ENCODE measurements around the gene PDIA5.

The PDIA5 gene

DNA sequence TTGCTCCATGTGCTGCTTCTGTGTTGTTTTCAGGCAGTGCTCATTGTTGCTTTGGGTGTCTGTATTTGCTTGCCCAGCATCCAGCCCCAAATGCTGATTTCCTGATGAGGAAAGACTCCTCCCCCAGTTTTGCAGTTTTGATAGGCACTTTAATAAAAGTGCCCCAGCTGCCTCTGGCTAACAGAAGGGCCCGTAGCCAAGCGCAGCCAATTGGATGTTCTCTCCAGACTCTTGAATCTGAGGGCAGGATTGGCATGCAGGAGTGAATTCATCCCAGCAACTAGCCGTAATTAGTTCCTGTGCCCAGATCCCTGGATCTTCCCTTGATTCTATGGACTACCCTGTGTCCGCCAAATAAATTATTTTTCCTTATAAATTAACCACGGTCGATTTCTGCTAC, 24.4 kb upstream of the PDIA5 start:
- no peak for DNase-seq (ENCODE audit: extremely low read depth, insufficient read length)
- no peaks in the 10 kb centered on the region for H3K36me3 ChIP-seq (ENCODE audit: control insufficient read depth, insufficient read depth, low read length)
- TF ChIP-seq, protein P1, sequence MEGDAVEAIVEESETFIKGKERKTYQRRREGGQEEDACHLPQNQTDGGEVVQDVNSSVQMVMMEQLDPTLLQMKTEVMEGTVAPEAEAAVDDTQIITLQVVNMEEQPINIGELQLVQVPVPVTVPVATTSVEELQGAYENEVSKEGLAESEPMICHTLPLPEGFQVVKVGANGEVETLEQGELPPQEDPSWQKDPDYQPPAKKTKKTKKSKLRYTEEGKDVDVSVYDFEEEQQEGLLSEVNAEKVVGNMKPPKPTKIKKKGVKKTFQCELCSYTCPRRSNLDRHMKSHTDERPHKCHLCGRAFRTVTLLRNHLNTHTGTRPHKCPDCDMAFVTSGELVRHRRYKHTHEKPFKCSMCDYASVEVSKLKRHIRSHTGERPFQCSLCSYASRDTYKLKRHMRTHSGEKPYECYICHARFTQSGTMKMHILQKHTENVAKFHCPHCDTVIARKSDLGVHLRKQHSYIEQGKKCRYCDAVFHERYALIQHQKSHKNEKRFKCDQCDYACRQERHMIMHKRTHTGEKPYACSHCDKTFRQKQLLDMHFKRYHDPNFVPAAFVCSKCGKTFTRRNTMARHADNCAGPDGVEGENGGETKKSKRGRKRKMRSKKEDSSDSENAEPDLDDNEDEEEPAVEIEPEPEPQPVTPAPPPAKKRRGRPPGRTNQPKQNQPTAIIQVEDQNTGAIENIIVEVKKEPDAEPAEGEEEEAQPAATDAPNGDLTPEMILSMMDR (IDR thresholded peaks at IDR 0.05; ENCODE audit: insufficient read depth, low read length, poor library complexity, severe bottlenecking): no peak
- H3K27me3 ChIP-seq (replicated peaks; ENCODE audit: control insufficient read depth, insufficient read depth, low read length): no peaks in the 10 kb centered on the region; the same call in 1 of the 2 replicates
- H3K4me3 ChIP-seq (replicated peaks; ENCODE audit: low read depth, low read length): no peak overlapping the region

DNA sequence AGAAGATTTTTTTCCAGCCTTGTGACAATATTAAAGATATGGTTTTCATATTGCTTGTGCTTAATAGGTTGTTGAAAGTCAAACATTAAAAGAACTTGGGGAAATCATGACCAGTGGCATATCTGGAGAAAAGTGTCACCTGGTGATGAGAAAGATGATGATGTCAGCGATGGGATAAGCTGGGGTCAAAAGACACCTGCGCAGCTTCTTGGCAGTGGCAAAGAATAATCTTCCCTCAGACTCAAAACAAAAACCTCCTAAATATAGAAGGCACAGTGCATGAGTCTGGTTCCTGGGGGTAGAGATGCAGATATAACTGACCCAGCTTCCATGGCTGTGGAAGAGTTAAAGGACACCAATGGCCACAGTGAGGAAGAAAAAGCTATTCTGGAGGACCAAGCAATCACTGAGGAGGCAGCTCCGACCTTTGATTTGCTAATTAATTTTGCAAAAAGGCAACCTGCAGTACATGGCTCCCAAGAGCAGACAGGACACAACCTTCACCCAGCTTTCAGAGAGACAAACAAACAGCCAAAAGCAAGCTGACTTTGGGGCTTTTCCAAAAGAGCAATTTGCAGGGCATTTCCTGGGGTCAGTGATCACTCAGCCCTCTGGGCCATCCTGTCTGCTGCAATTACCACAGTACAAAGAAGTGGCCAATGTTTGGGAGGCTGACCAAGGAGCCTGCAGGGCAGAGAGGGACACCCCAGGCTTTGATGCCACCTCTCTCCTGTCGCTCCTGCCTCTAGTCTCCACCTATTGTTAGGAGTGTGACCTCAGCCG, 21.7 kb upstream of the PDIA5 start:
- DNase-seq (ENCODE audit: extremely low read depth, insufficient read length): no peak
- TF ChIP-seq, protein P1 (IDR thresholded peaks at IDR 0.05; ENCODE audit: insufficient read depth, low read length, poor library complexity, severe bottlenecking): no peak
- Histone ChIP-seq H3K27me3 (replicated peaks; ENCODE audit: control insufficient read depth, insufficient read depth, low read length) (no peaks in the 10 kb centered on the region; the same call in 1 of the 2 replicates), H3K4me3 (replicated peaks; ENCODE audit: low read depth, low read length) (no peak overlapping the region), H3K36me3 (ENCODE audit: control insufficient read depth, insufficient read depth, low read length) (no peaks in the 10 kb centered on the region)

DNA sequence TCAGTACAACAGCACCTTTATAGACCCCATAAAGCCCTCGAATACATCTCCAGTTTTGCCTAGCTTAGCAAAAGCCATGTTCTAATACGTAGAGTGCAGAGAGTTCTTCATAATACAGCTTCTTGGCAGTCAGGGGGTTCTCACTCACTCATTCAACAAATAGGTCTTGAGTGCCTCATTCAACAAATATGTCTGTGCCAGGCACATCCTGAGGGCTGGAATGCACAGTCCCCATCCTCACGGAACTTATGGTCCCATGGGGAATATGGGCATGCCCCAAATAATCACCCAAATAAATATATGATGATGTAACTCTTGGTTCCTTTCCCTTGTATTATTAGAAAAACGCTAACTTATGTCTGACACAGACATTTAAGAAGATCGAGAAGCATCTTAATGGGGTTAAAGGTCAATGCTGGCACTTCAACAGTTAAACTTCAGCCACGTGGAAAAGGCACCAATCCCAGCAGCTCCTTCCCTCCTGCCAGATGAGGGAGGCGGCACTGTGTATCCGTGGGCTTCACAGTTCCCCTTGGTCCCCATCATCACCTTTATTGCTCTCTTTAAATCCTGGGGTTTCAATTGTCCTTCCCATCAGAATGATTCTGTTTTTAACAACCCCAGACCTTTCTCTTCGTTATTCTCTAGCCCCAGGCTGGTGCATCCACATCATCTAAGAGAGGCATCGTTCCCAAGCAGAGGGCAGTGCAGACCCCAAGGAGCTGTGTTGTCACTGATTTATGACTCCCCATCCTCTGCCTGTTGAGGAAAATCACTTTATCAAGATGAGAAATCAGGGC, 20.4 kb upstream of the PDIA5 start:
- no peaks in the 10 kb centered on the region for H3K36me3 ChIP-seq (ENCODE audit: control insufficient read depth, insufficient read depth, low read length)
- DNase-seq (ENCODE audit: extremely low read depth, insufficient read length): no peak
- TF ChIP-seq, protein P1 (IDR thresholded peaks at IDR 0.05; ENCODE audit: insufficient read depth, low read length, poor library complexity, severe bottlenecking): no peak
- H3K4me3 ChIP-seq (replicated peaks; ENCODE audit: low read depth, low read length): no peak overlapping the region
- H3K27me3 ChIP-seq (replicated peaks; ENCODE audit: control insufficient read depth, insufficient read depth, low read length): no peaks in the 10 kb centered on the region; the same call in 1 of the 2 replicates

DNA sequence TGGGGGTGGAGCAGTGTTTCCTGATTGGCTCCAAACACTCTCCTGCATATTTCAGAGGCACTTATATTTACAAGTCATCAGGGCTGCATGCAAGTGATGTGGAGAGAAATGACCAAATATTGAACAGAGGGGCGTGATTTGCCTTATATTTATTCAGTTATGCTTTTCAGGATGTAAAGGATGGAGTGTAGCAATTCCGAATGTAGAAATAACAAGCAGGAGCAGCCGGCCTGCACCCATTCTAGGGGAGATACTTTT, 19.8 kb upstream of the PDIA5 start:
- no peaks in the 10 kb centered on the region; the same call in 1 of the 2 replicates for H3K27me3 ChIP-seq (replicated peaks; ENCODE audit: control insufficient read depth, insufficient read depth, low read length)
- H3K4me3 ChIP-seq (replicated peaks; ENCODE audit: low read depth, low read length): no peak overlapping the region
- TF ChIP-seq, protein P1 (IDR thresholded peaks at IDR 0.05; ENCODE audit: insufficient read depth, low read length, poor library complexity, severe bottlenecking): no peak
- DNase-seq (ENCODE audit: extremely low read depth, insufficient read length): no peak
- H3K36me3 ChIP-seq (ENCODE audit: control insufficient read depth, insufficient read depth, low read length): no peaks in the 10 kb centered on the region

DNA sequence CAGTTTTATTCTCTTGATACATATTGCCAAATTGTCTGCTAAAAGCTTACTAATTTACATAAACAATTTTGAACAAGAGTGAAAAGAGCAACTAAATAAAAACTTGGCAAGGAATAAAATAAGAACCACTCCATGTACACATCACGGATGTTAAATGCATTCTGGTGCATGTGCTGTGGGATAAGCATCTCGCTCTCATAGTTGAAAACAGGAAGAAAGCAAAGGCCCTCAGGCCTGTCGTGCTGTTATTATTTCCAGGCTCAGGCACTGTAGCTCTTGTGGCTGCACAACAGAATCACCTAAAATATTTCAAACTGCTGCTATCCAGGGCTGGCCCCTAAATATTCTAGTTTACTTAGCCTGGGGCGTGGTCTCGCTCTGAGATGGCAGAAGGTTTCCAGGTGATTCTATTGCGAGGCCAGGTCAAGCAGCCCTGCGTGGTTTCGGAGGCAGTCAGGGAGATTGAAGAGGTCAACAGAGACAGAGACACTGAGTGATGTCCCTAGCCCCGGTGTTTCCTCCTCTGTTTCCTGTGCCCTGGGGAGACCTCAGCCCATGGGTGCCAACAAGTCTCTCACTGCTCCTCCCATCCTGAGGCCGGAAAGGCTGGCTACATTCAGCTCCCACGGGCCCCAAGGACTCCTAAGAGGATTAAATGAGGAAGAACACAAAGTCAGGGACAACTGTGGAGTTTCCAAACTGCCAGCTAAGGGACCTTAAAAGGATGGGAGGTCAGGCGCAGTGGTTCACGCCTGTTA, 18.2 kb upstream of the PDIA5 start:
- H3K36me3 ChIP-seq (ENCODE audit: control insufficient read depth, insufficient read depth, low read length): no peaks in the 10 kb centered on the region
- TF ChIP-seq, protein P1 (IDR thresholded peaks at IDR 0.05; ENCODE audit: insufficient read depth, low read length, poor library complexity, severe bottlenecking): no peak
- DNase-seq (ENCODE audit: extremely low read depth, insufficient read length): no peak
- no peaks in the 10 kb centered on the region for H3K27me3 ChIP-seq (replicated peaks; ENCODE audit: control insufficient read depth, insufficient read depth, low read length)
- H3K4me3 ChIP-seq (replicated peaks; ENCODE audit: low read depth, low read length): no peak overlapping the region

Measured in GM06990 (cell line).